HCT116 (cell line): Measurements from ENCODE around the gene HOXC13. TPM values are rescaled to one million over a fixed set of nuclear protein-coding genes. Genes with fewer than 3 reads are reported as not detected.

ENCODE experiments used
- ATAC-seq: fragments of 200-7000 bp; cut with Tn5 transposase; 2 replicates; pipeline ENCODE4 v1.9.1; 2020; ENCODE audit warnings: mild to moderate bottlenecking, moderate library complexity
- BruUV-seq: library from RNA; stranded (reverse); fragments of 400-500 nt; replicated peaks from 2 replicates; lab custom pipeline; 2021; lab: Mats Ljungman, UMichigan
- CTCF ChIA-PET: fragments of 300-600 bp; sonication (Branson Sonifier 250); formaldehyde crosslinking; loops from one replicate; lab custom pipeline; 2021; ENCODE audit warnings: antibody characterized with exemption; lab: Charles Lee
- POLR2A ChIA-PET: fragments of 300-600, 350-600 bp; sonication (Branson Sonifier 250); formaldehyde crosslinking; loops from one replicate; lab custom pipeline; 2021; ENCODE audit warnings: antibody characterized with exemption; lab: Charles Lee
- RAD21 ChIA-PET, 2 experiments: fragments of 300-600 bp; sonication (Branson Sonifier 250); formaldehyde crosslinking; loops; one replicate each; lab custom pipeline; 2023; ENCODE audit warnings: low total read pairs in 2 of 2; ENCODE audit not compliant: uncharacterized antibody in 2 of 2, unreplicated experiment in 2 of 2, low non-redundant PET in 1 of 2; lab: Charles Lee
- DNase-seq: peaks from one replicate; pipeline ENCODE4 v3.0.0-alpha.2; 2010; ENCODE audit warnings: low read depth, low spot score
- H2AFZ ChIP-seq: fragments of 200-600 bp; shearing (Covaris generic), sonication (generic); 2 replicates; pipeline ENCODE4 v1.6.1; 2017; ENCODE audit warnings: low read depth, mixed run types, mixed read lengths, antibody characterized with exemption, low read length; ENCODE audit not compliant: poor library complexity, severe bottlenecking
- H3K27ac ChIP-seq: 2 replicates; pipeline ENCODE4 v1.5.1; 2012; ENCODE audit warnings: low read depth, low read length
- H3K27me3 ChIP-seq: fragments of 200-600 bp; sonication (generic); 2 replicates; pipeline ENCODE4 v1.6.1; 2016; ENCODE audit warnings: mixed run types, low read length, mixed read lengths; ENCODE audit not compliant: insufficient read depth
- H3K36me3 ChIP-seq, 2 experiments: fragments of 200-500 bp in 1 of 2; fragments of 200-600 bp in 1 of 2; sonication (Bioruptor generic) in 1 of 2; sonication (generic) in 1 of 2; 2 replicates each; pipeline versions ENCODE4 v1.5.1 to v1.6.1; 2014 to 2016; ENCODE audit warnings: low read length in 2 of 2, inconsistent platforms in 1 of 2, mixed read lengths in 1 of 2, mixed run types in 1 of 2; ENCODE audit not compliant: insufficient read depth in 2 of 2, control insufficient read depth in 1 of 2
- H3K4me1 ChIP-seq, 2 experiments: fragments of 200-600 bp in 1 of 2; sonication (generic) in 1 of 2; 2 replicates each; pipeline versions ENCODE4 v1.5.1 to v1.6.1; 2012 to 2017; ENCODE audit warnings: low read length in 2 of 2, inconsistent platforms in 1 of 2, mild to moderate bottlenecking in 1 of 2, mixed read lengths in 1 of 2, mixed run types in 1 of 2, moderate library complexity in 1 of 2; ENCODE audit not compliant: insufficient read depth in 2 of 2, control insufficient read depth in 1 of 2
- H3K4me2 ChIP-seq: fragments of 200-600 bp; sonication (generic); 2 replicates; pipeline ENCODE4 v1.6.1; 2017; ENCODE audit warnings: mixed run types, low read length, mixed read lengths
- H3K4me3 ChIP-seq, 2 experiments: fragments of 200-600 bp in 1 of 2; sonication (generic) in 1 of 2; replicated peaks in 1 of 2; 2 replicates each; pipeline ENCODE4 v1.5.1; 2011 to 2016; ENCODE audit warnings: low read length in 2 of 2, control low read depth in 1 of 2, low read depth in 1 of 2, mild to moderate bottlenecking in 1 of 2, mixed read lengths in 1 of 2, mixed run types in 1 of 2
- H3K79me2 ChIP-seq: fragments of 200-600 bp; sonication (generic); 2 replicates; pipeline ENCODE4 v1.6.1; 2017; ENCODE audit warnings: mild to moderate bottlenecking, mixed run types, low read length, moderate library complexity, mixed read lengths; ENCODE audit not compliant: insufficient read depth
- H3K9ac ChIP-seq: fragments of 200-600 bp; sonication (generic); 2 replicates; pipeline ENCODE4 v1.6.1; 2016; ENCODE audit warnings: low read length, mixed read lengths
- H3K9me2 ChIP-seq: fragments of 200-600 bp; sonication (generic), shearing (Covaris generic); 2 replicates; pipeline ENCODE4 v1.6.1; 2017; ENCODE audit warnings: mixed run types, mild to moderate bottlenecking, moderate library complexity; ENCODE audit not compliant: insufficient read depth
- H3K9me3 ChIP-seq, 2 experiments: fragments of 200-500 bp in 1 of 2; fragments of 200-600 bp in 1 of 2; sonication (Bioruptor generic) in 1 of 2; sonication (generic) in 1 of 2; 2 replicates each; pipeline ENCODE4 v1.6.1; 2014 to 2017; ENCODE audit warnings: low read length in 2 of 2, mixed read lengths in 2 of 2, inconsistent platforms in 1 of 2, low read depth in 1 of 2, mild to moderate bottlenecking in 1 of 2, mixed run types in 1 of 2, moderate library complexity in 1 of 2; ENCODE audit not compliant: control insufficient read depth in 1 of 2, insufficient read depth in 1 of 2
- H4K20me1 ChIP-seq: fragments of 200-600 bp; sonication (generic), shearing (Covaris generic); 2 replicates; pipeline ENCODE4 v1.6.1; 2017; ENCODE audit warnings: mixed run types, mild to moderate bottlenecking, moderate library complexity; ENCODE audit not compliant: insufficient read depth
- ELF1 ChIP-seq: IDR thresholded peaks from 2 replicates; pipeline ENCODE4 v1.6.1; 2012; ENCODE audit warnings: low read depth, borderline replicate concordance
- EZH2 ChIP-seq: fragments of 200-600 bp; sonication (generic); IDR thresholded peaks from 2 replicates; pipeline ENCODE4 v1.6.1; 2017; ENCODE audit warnings: antibody characterized with exemption, mixed run types
- EZH2phosphoT487 ChIP-seq: fragments of 200-600 bp; IDR thresholded peaks from 2 replicates; pipeline ENCODE4 v1.6.1; 2018; ENCODE audit warnings: antibody characterized with exemption, borderline replicate concordance
- JUND ChIP-seq: IDR thresholded peaks from 2 replicates; pipeline ENCODE4 v1.6.1; 2012
- POLR2AphosphoS5 ChIP-seq: IDR thresholded peaks from 2 replicates; pipeline ENCODE4 v1.6.1; 2011; ENCODE audit warnings: mild to moderate bottlenecking, low read depth, low read length, moderate library complexity
- ZNF274 ChIP-seq: fragments of 200-500 bp; sonication (Bioruptor generic); IDR thresholded peaks from 2 replicates; pipeline ENCODE4 v1.6.1; 2014; ENCODE audit warnings: mild to moderate bottlenecking, low read depth, low read length, inconsistent platforms
- intact Hi-C: fragments of 100-400 bp; cut with micrococcal nuclease; formaldehyde crosslinking; loops from 2 replicates; pipeline ENCODE4 v1.10.0; 2022
- total RNA-seq: library from RNA; stranded (reverse); gene quantifications from one replicate; pipeline ENCODE4 v1.2.1, GENCODE V29; 2021; ENCODE audit not compliant: unreplicated experiment
- TF ChIP-seq, protein P1 (sequence below): IDR thresholded peaks from 2 replicates; pipeline ENCODE4 v1.6.1; 2011; ENCODE audit warnings: mild to moderate bottlenecking, low read length, moderate library complexity; ENCODE audit not compliant: insufficient replicate concordance; ENCODE audit errors: extremely low read depth
- TF ChIP-seq, protein P2 (sequence below): IDR thresholded peaks from 2 replicates; pipeline ENCODE4 v1.6.1; 2012; ENCODE audit warnings: low read depth

HOXC13 gene
- total RNA-seq, 1 experiment from 2014 or later = 3.8 TPM

DNA sequence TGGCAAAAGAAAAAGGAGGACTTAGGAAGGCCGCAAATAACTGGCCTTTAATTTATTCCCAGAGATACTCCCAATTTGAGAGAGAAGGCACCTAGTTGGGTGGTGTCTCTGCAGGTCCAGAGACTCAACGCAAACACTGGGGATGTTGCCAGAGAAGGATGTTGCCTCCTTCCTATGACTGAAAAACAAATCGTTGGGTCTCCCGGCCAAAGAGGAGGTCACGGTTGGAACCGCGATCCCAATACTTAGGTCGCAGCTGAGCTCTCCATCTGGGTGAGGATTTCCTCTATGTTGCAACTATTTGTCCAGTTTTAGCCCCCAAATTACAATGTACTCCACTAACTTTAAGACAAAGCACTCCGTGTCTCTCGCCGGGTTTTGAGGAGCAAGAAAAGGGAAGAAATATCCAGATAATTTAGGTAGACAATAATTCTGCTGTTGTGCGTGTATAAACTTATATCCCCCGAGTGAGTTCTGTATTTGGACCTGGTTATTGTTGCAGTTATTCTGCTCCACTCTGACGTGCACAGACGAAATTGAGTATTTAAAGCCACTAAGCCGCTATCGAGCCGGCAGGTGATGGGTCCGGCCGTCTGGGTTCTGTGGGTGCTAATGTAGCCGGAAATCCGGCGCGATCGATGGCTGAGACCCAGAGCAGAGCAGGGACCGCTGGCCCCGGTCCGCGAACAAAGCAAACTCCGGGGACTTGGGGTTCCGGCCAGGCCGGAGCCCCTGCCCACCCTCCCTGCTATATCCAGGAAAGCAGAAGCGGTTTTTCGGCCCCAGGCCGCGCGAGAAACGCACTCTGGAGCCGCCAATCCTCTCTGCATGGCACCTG, 21.8 kb downstream of the HOXC13 start:
- no TSS peak for BruUV-seq
- no peaks in the 10 kb centered on the region for H3K4me1 ChIP-seq
- RAD21 ChIA-PET = no interaction called here
- H3K9ac ChIP-seq = no peak overlapping the region
- TF ChIP-seq EZH2 (no peak), EZH2phosphoT487 (no peak)
- no peak overlapping the region for H3K4me3 ChIP-seq
- no peak overlapping the region for H3K4me2 ChIP-seq
- ATAC-seq (no peak), DNase-seq (no peak)
- no peaks in the 10 kb centered on the region for H4K20me1 ChIP-seq
- H2AFZ ChIP-seq = no peak overlapping the region
- no peaks in the 10 kb centered on the region for H3K79me2 ChIP-seq
- no peak overlapping the region for H3K27ac ChIP-seq
- no peaks in the 10 kb centered on the region for H3K9me3 ChIP-seq
- no peaks in the 10 kb centered on the region for H3K27me3 ChIP-seq
- no peaks in the 10 kb centered on the region for H3K9me2 ChIP-seq
- POLR2A ChIA-PET = no interaction called here
- intact Hi-C loops = no loop called here
- no peaks in the 10 kb centered on the region for H3K36me3 ChIP-seq
- CTCF ChIA-PET = no interaction called here

DNA sequence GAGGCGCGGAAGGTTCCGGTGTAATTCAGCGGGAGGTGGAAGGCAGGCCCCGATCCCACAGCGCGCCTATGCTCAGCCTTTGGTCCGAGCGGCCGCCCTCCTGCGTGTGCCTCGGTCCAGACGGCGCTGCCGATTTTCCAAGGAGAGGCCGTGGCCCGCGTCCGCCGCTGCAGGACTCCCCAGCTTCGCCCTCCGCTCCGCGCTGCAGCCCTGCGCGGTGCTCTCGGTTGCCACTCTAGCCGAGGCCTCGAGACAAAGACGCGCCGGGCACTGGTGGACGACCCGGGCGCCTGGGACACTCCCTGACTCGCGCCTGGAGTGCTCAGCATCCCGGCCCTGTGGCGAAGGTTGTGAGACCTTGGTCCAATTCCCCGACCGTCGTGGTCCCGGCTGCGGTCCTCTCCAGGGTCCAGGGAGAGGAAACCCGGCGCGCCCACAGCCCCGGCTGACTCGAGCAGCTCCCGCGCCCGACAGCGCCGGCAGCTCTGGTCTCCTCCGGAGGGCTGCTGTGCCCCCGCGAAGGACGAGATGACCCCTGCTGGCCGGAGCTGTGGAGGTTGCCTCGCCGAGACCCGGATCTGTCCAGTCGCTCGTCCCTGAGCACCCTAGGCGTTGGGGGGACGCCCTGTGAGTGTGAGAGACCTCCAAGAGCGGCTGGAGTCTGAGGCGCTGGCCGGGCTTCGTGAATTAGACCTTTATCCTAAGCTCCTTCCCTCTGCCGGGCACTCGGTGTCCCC, 22.6 kb downstream of the HOXC13 start:
- Histone ChIP-seq H3K9ac (no peak overlapping the region), H4K20me1 (no peaks in the 10 kb centered on the region), H3K9me3 (no peaks in the 10 kb centered on the region), H2AFZ (no peak overlapping the region), H3K4me2 (no peak overlapping the region), H3K36me3 (no peaks in the 10 kb centered on the region), H3K4me3 (no peak overlapping the region), H3K27me3 (no peaks in the 10 kb centered on the region), H3K27ac (no peak overlapping the region), H3K4me1 (no peaks in the 10 kb centered on the region), H3K9me2 (no peaks in the 10 kb centered on the region), H3K79me2 (no peaks in the 10 kb centered on the region)
- CTCF ChIA-PET = no interaction called here
- no TSS peak for BruUV-seq
- POLR2A ChIA-PET = no interaction called here
- intact Hi-C loops = no loop called here
- RAD21 ChIA-PET = no interaction called here
- TF ChIP-seq ELF1 = no peak
- TF ChIP-seq ZNF274 = no peak
- TF ChIP-seq EZH2 = no peak
- TF ChIP-seq POLR2AphosphoS5 = no peak
- TF ChIP-seq JUND = no peak
- TF ChIP-seq, protein P1, sequence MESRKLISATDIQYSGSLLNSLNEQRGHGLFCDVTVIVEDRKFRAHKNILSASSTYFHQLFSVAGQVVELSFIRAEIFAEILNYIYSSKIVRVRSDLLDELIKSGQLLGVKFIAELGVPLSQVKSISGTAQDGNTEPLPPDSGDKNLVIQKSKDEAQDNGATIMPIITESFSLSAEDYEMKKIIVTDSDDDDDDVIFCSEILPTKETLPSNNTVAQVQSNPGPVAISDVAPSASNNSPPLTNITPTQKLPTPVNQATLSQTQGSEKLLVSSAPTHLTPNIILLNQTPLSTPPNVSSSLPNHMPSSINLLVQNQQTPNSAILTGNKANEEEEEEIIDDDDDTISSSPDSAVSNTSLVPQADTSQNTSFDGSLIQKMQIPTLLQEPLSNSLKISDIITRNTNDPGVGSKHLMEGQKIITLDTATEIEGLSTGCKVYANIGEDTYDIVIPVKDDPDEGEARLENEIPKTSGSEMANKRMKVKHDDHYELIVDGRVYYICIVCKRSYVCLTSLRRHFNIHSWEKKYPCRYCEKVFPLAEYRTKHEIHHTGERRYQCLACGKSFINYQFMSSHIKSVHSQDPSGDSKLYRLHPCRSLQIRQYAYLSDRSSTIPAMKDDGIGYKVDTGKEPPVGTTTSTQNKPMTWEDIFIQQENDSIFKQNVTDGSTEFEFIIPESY = no peak
- TF ChIP-seq, protein P2, sequence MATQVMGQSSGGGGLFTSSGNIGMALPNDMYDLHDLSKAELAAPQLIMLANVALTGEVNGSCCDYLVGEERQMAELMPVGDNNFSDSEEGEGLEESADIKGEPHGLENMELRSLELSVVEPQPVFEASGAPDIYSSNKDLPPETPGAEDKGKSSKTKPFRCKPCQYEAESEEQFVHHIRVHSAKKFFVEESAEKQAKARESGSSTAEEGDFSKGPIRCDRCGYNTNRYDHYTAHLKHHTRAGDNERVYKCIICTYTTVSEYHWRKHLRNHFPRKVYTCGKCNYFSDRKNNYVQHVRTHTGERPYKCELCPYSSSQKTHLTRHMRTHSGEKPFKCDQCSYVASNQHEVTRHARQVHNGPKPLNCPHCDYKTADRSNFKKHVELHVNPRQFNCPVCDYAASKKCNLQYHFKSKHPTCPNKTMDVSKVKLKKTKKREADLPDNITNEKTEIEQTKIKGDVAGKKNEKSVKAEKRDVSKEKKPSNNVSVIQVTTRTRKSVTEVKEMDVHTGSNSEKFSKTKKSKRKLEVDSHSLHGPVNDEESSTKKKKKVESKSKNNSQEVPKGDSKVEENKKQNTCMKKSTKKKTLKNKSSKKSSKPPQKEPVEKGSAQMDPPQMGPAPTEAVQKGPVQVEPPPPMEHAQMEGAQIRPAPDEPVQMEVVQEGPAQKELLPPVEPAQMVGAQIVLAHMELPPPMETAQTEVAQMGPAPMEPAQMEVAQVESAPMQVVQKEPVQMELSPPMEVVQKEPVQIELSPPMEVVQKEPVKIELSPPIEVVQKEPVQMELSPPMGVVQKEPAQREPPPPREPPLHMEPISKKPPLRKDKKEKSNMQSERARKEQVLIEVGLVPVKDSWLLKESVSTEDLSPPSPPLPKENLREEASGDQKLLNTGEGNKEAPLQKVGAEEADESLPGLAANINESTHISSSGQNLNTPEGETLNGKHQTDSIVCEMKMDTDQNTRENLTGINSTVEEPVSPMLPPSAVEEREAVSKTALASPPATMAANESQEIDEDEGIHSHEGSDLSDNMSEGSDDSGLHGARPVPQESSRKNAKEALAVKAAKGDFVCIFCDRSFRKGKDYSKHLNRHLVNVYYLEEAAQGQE = no peak
- no peak for ATAC-seq
- no peak for DNase-seq
